Measurements from ENCODE around the gene PHF2. TPM values are rescaled to one million over a fixed set of nuclear protein-coding genes. Genes with fewer than 3 reads are reported as not detected.

The PHF2 gene
- total RNA-seq, 1 donor from 2014 or later = 22.4 TPM

DNA sequence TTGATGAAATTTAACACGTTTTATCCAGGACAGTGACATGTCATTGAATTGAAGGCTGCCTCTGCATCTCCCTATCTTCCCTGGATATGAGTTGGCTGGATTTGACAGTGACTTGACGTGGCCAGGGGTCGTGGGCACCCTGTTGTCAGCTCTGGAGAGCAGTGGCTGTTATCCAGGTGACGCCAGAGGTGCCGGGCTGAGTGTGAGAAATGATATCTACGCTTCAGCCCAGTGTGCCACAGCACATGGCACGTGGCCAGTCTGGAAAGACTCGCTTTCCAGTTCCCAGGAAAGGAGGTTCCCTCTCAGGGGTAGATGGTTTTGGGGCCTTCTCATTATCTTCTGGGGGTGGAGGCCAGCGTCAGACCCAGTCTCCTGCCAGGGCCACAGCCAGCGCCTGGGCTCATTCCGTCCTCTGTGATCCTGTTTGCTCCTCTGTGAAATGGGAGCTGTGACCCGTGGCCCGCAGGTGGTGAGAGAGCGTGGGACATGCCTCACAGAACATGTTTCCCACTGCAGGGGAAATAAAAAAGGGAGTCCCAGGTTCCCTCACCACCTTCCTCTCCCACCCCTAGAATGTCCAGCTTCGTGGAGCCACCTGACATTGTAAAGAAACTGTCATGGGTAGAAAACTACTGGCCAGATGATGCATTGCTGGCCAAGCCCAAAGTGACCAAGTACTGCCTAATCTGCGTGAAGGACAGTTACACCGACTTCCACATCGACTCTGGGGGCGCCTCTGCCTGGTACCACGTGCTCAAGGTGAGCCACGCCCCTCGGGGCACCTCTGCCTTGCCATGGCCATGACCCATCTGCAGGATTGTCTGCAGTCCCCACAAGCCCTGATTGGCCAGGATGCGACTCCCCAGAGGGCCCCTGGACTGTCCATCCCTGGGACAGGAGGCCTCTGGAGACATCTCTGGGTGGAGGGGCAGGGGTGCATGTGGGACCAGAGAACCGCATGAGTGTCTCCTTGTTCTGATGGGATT, 76.5 kb downstream of the PHF2 start:
- DNase-seq = no peak

DNA sequence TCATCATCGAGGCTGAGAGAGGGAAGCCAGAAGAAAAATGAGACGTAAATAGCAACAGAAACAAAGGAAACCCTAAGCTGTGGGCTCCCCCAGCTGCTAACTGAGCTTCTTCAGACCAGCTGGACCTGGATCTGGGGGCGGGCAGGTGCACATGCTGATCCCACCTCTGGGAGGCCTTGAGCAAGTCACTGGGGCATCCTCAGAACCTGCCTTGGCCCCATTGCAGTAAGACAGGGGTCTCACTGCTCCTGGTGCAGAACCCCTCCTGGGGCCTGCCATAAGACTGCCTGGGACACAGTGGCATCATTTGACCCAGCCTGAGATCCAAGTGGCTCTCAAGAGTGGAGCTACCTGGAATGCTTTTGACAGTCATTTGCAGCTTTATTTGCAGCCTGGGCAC, 77.4 kb downstream of the PHF2 start:
- no peak for DNase-seq

- no peak for DNase-seq
Observed at GRCh38 chr9:93654351-93654961, 78.1 kb downstream of the PHF2 start.

- DNase-seq = no peak
Observed at GRCh38 chr9:93655621-93656425, 79.4 kb downstream of the PHF2 start.

DNA sequence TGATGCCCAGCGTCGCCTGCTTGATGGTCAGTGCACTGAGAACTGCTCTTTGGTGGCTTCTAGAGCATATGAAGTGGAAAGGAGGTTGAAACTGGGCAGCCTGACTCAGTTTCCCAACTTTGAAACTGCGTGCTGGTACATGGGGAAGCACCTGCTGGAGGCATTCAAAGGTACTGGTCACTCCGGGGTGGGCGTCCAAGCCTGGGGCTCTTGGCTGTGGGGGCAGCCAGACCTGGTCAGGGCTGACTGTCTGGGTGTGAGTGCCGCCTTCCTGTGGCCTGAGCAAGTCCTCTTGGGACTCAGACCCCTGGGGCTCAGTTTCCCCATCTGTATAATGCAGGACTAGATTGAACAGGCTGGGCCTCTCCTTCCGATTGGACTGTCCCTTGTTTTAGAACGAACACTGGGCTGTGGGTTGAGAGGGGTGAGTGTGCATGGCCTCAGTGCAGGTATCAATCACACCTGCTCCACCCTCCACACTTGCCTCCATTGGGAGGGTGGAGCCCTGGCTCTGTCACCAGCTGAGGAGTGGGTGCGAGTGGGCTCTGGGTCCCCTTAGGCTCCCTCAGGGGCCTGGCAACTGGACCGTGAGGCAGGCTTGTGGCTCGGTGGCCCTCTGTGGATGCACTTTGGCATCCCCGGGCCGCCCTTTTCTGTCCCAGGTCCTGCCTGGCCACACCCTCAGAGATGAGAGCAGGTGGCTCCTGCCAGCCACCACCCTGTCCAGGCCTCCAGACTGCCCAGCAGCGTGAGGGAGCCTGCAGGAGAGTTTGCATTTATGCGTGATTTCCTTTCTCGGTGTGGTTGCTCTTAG, 80.2 kb downstream of the PHF2 start:
- no peak for DNase-seq

GRCh38 chr9:93657331-93658111, 81.1 kb downstream of the PHF2 start:
- DNase-seq = no peak

GRCh38 chr9:93658184-93658925, 82.0 kb downstream of the PHF2 start:
- DNase-seq = no peak

DNA sequence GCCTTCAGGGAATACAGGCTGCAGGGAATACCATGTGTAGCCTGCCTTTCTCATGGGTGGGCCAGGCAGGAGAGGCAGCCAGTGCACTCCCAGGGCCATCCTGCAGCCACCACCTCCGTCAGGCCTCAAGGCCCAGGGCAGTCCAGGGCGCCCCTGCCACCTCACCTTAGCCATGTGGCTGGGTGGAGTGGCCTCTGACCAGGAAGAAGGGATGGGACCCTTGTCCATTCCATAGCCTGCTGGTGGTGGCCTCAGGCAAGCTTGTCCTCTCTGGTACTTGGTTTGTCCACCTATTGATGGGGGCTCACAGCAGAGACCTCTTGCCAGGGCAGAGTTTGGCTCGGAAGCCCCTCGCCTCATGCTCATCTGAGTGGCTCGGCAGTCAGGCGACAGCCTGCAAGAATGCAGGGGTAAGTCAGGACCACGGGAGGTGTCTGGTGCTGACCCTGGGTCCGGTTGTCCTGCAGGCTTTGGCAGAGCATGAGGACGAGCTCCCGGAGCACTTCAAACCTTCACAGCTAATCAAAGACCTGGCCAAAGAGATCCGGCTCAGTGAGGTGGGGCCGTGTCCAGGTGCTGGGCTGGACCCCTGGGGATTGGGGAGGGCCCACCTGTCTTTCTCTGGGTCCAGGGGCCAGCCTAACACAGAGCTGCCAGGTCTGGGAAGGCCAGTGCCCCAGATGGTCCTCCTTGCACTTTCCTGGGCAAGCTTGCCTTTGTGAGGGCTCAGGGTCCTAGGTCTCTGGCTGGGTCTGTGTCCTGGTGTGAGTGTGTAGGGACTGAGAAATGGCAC, 82.9 kb downstream of the PHF2 start:
- DNase-seq = no peak

GRCh38 chr9:93659837-93660177, 83.4 kb downstream of the PHF2 start:
- no peak for DNase-seq

- DNase-seq = no peak
Observed at GRCh38 chr9:93660352-93661046, 84.1 kb downstream of the PHF2 start.

DNA sequence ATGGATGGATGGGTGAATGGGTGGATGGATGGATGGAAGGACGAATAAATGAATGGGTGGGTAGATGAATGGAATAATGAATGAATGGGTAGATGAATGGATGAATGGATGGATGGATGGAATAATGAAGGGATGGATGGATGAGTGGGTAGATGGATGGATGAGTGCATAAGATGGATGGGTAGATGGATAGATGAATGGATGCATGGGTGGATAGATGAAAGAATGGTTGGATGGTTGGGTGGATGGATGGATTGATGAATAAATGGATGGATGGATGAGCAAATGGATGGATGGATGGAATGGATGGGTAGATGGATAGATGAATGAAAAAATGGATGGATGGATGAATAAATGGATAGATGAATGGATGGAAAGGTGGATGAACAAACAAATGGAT, 85.2 kb downstream of the PHF2 start:
- DNase-seq = no peak

DNA sequence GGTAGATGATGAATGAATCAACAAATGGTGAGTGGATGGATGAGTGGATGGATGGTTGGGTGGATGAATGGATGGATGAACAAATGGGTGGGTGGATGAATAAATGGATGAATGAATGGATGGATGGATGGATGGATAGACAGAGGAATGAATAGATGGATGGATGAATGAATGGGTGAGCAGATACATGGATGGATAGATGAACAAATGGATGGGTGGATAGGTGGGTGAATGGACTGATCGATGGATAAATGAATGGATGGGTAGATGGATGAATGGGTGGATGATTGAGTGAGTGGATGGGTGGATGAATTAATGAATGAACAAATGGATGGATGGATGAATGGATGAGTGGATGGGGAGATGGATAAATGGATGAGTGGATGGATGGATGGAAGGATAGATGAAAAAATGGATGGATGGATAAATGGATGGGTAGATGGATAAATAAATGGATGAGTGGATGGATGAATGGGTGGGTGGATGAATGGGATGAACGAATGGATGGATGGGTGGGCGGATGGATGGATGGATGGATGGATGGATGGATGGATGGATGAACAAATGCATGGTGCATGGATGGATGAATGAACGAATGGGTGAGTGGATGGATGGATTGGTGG, 85.7 kb downstream of the PHF2 start:
- no peak for DNase-seq

GRCh38 chr9:93662952-93663572, 86.7 kb downstream of the PHF2 start:
- DNase-seq = no peak

DNA sequence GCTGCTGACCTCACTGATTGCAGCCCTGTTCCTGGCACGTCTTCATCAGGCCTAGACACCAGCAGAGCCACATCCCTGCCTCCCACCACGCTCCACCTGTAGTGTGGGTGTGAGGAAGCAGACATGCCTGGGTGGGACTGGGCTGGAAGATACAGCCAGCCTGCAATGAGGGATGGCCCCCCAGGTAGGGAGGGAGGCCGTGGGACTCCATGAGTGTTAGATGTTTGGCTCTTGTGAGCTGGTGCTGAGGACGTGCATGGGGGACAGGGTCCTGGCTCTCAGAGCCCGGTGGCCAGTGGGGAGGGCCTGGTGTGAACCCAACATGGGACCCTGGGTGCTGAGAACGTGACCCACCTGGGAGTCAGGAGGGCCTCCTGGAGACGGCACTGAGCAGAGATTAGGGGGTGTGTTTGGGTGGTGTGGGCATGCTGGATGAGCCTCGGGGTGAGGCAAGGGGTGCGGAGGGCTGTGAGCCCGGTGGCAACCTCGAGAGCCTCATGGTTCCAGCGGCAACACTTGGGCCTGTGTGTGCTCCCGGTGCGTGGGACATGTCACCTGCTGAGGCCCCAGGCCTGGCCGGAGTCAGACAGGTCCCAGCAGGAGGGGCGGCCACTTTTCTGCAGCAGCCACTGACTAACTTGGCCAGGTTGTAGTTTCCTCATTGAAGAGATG, 87.6 kb downstream of the PHF2 start:
- DNase-seq = no peak

- no peak for DNase-seq
Observed at GRCh38 chr9:93664549-93665120, 88.3 kb downstream of the PHF2 start.

DNA sequence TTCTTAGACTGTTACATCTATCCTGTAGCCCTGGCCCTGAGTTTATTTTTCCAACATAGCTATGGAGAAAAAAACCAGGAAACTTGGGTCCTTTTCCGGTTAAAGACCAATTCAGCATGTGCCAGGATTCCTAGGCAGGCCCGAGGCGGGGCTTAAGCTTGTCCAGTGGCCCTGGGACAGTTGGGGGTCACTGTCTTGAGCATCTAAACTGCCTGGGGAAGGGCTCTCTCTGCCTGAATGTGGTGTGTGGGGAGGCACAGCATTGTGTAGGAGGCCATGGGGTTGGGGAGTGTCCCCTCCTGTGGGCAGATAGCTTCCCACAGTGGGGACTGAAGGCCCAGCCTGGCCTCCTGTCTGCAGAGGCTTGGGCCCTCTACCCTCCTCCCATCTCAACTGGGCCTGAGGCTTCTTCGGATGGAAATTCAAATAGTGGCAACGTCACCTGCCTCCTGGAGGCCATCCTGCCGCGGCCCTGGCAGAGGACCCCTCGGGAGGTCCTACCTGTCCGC, 88.8 kb downstream of the PHF2 start:
- no peak for DNase-seq
